ENCODE results near the gene GTPBP3. TPM values are rescaled to one million over a fixed set of nuclear protein-coding genes. Genes with fewer than 3 reads are reported as not detected.

The GTPBP3 gene
- total and polyA plus RNA-seq, 9 of the 15 experiments (the other 6 are each of a cell fraction or from before 2014, with no cell fraction given), result 4.9 to 124 (median 22.6) TPM

GRCh38 chr19:17309198-17309964 is 28.0 kb upstream of the GTPBP3 start, which contains the start of gene DDA1 (continued):
- TF ChIP-seq DLX4 (CRISPR knock-in tag; IDR thresholded peaks at IDR 0.05), result no peak
- 0 out of 2 replicates have a peak, but pooled peaks have one; percentile 20 for TF ChIP-seq BCOR (IDR thresholded peaks at IDR 0.05)
- no peak for TF ChIP-seq CHAMP1 (IDR thresholded peaks at IDR 0.05)
- TF ChIP-seq MTA3 (IDR thresholded peaks at IDR 0.05; ENCODE audit: borderline replicate concordance), result peak; percentile 75; the same call in 1 of the 2 replicates
- TF ChIP-seq SRSF7 (optimal IDR thresholded peaks at IDR 0.05; ENCODE audit: low read depth, low read length), result no peak
- peak; percentile 45; the same call in 1 of the 2 replicates for TF ChIP-seq ZNF197 (CRISPR knock-in tag; IDR thresholded peaks at IDR 0.05; ENCODE audit: low read depth)
- no peak for TF ChIP-seq MED1 (CRISPR knock-in tag; IDR thresholded peaks at IDR 0.05; ENCODE audit: borderline replicate concordance)
- no peak for TF ChIP-seq ZNF184 (CRISPR knock-in tag; IDR thresholded peaks at IDR 0.05)
- no peak for TF ChIP-seq ID3 (CRISPR knock-in tag; IDR thresholded peaks at IDR 0.05)
- no peak for TF ChIP-seq ID3 (tag; IDR thresholded peaks at IDR 0.05)
- no peak for TF ChIP-seq RCOR1 (IDR thresholded peaks at IDR 0.05; ENCODE audit: borderline replicate concordance in 1 of 2, low read depth in 2 of 2, low read length in 2 of 2)
- no peak for TF ChIP-seq SMC3 (conservative IDR thresholded peaks at IDR 0.05; ENCODE audit: insufficient read depth, low read depth, low read length)
- peak; percentile 90 for TF ChIP-seq CHD2 (IDR thresholded peaks at IDR 0.05; ENCODE audit: low read depth, low read length)
- TF ChIP-seq GTF2F1 (IDR thresholded peaks at IDR 0.05; ENCODE audit: low read depth, low read length), result no peak
- TF ChIP-seq SMARCA5 (IDR thresholded peaks at IDR 0.05), result no peak
- TF ChIP-seq ZNF318 (IDR thresholded peaks at IDR 0.05; ENCODE audit: borderline replicate concordance in 1 of 2, low read depth in 1 of 2), result no peak
- no peak for TF ChIP-seq ZNF764 (CRISPR knock-in tag; IDR thresholded peaks at IDR 0.05; ENCODE audit: low read depth)
